AG09309 (cell line): ENCODE data around the gene CEP95.
A peak's percentile ranks its signal among the peaks of the same experiment; 100 is the strongest.
"Not testable (repeated sequence)": the region's sequence is repeated elsewhere in the genome, so short reads cannot be mapped to it uniquely, and the experiment has no call there.

Experiments used
- DNase-seq: peaks from one replicate; pipeline ENCODE4 v3.0.0-alpha.2; 2010; ENCODE audit warnings: low read depth
- H3K4me3 ChIP-seq: 2 replicates; pipeline ENCODE4 v1.5.1; 2011; ENCODE audit warnings: mild to moderate bottlenecking, low read depth, low read length, moderate library complexity; ENCODE audit not compliant: control insufficient read depth
- CTCF ChIP-seq: IDR thresholded peaks from 2 replicates; pipeline ENCODE4 v1.5.1; 2011; ENCODE audit warnings: mild to moderate bottlenecking, low read depth, low read length, inconsistent platforms; ENCODE audit not compliant: insufficient read depth, control insufficient read depth; ENCODE audit errors: missing control alignments

CEP95 gene

GRCh38 chr17:64484380-64484779 lies 22.4 kb upstream of the CEP95 start:
- no peak for TF ChIP-seq CTCF
- no peak for DNase-seq
- no peak overlapping the region for H3K4me3 ChIP-seq

- no peak overlapping the region for H3K4me3 ChIP-seq
- TF ChIP-seq CTCF: no peak
- DNase-seq: no peak
Measured at GRCh38 chr17:64488301-64488700, 18.5 kb upstream of the CEP95 start.

DNA sequence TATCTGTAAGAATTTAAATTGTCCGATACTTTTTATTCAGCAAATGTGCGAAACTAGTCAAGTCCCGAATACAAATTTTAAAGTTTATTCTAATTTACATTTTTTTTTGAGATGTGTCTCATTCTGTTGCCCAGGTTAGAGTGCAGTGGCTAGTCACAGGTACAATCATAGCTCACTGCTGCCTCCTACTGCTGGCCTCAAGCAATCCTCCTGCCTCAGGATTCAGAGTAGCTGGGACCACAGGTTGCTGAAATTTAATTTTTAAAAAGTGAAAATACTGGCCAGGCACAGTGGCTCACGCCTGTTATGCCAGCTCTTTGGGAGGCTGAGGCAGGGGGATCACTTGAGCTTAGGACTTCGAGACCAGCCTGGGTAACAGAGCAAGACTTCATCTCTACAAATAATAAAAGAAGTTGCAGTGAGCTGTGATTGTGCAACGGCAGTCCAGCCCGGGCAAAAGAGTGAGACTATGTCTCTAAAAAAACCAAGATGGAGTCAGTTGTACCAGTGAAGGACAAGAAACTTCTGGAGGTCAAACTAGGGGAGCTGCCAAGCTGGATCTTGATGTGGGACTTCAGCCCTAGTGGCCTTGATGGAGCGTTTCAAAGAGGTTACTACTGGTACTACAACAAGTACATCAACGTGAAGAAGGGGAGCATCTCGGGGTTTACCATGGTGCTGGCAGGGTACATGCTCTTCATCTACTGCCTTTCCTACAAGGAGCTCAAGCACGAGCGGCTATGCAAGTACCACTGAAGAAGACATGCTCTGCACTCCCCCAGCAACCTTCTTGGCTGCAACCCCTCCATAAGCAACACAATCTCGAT lies 15.5 kb upstream of the CEP95 start:
- no peak for DNase-seq
- TF ChIP-seq CTCF: peak; percentile 80
- no peak overlapping the region for H3K4me3 ChIP-seq

DNA sequence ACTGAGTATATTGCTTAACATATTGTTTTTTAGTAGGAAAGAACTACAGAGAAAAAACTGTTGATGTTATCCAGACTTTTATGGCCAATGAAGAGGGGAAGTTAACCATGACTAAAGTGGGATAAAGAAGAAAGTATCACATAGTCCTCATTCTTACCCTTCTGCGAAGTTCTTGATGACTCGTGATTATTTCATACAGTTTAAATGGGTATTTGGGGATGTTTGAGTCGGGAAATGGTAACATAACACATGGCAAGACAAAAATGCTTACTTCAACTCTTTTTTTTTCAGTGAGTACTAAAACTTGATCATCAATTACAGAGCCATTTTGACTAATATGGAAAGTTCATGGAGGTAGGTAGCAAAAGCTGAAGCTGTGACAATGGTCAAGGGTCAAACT lies 14.8 kb upstream of the CEP95 start:
- TF ChIP-seq CTCF: no peak
- no peak overlapping the region for H3K4me3 ChIP-seq
- no peak for DNase-seq

DNA sequence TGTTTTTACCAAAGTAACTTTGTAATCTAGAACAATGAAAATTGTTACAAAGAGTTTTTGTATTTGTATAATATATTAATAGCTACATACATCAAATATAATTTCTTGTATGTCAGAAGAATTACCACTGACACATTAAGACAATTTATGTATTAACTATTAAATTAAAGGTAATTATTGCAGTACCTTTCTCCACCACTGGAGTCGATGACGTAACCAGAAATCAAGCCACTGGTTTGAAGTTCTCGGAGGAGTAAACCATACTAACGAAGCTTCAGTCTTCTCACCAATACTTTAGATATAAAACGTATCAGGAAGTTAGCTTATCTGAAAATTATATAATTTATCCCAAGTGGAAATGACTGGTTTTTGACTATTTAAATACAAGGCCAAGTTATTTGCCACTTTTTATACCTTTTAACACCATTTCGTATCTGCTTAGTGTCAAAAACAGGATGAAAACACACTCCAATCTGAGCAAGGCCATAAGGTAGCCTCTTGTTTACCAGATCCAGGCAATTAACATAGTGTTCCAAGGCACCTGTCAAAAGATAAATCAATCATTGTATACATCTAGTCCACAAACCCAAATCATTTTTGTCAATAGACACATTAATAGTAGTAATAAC lies 14.2 kb upstream of the CEP95 start:
- no peak overlapping the region for H3K4me3 ChIP-seq
- DNase-seq: no peak
- TF ChIP-seq CTCF: peak; percentile 36

- no peak for TF ChIP-seq CTCF
- DNase-seq: no peak
- H3K4me3 ChIP-seq: no peak overlapping the region
Measured at GRCh38 chr17:64494121-64494520, 12.7 kb upstream of the CEP95 start.

DNA sequence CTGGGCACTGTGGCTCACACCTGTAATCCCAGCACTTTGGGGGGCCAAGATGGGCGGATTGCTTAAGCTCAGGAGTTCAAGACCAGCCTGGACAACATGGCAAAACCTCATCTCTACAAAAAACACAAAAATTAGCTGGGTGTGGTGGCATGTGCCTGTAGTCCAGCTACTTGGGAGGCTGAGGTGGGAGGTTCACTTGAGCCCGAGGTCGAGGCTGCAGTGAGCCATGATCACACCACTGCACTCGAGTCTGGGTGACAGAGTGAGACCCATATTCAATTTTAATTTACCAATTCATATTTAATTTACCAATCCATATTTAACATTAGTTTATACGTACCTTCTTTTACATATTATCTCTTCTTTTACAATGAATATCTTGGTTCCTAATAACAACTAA lies 11.5 kb upstream of the CEP95 start:
- DNase-seq, H3K4me3 ChIP-seq: not testable (repeated sequence)
